ENCODE measurements around the gene ABHD14A.

The ABHD14A gene

GRCh38 chr3:52028572-52028971 is 53.7 kb downstream of the ABHD14A start:
- H2AFZ ChIP-seq (ENCODE audit: low read length): no peak overlapping the region
- no peak for DNase-seq
- no peak overlapping the region for H3K9ac ChIP-seq (ENCODE audit: low read length)
- no peaks in the 10 kb centered on the region for H3K9me2 ChIP-seq (replicated peaks; ENCODE audit: insufficient read depth, low read length)
- TF ChIP-seq CTCF (IDR thresholded peaks at IDR 0.05; ENCODE audit: low read length) (no peak), EZH2phosphoT487 (IDR thresholded peaks at IDR 0.05; ENCODE audit: low read length) (no peak), EZH2 (optimal IDR thresholded peaks at IDR 0.05; ENCODE audit: low read depth, low read length) (no peak)
- no peaks in the 10 kb centered on the region for H3K36me3 ChIP-seq (replicated peaks; ENCODE audit: insufficient read depth, low read length)
- no peak overlapping the region for H3K4me3 ChIP-seq (ENCODE audit: low read length)
- H4K20me1 ChIP-seq (ENCODE audit: insufficient read depth, low read length): no peaks in the 10 kb centered on the region
- H3K4me2 ChIP-seq (ENCODE audit: low read depth, low read length): no peak overlapping the region
- H3K4me1 ChIP-seq (ENCODE audit: low read length): no peaks in the 10 kb centered on the region
- H3K9me3 ChIP-seq (replicated peaks; ENCODE audit: insufficient read depth, low read length): no peaks in the 10 kb centered on the region
- H3K27me3 ChIP-seq (replicated peaks; ENCODE audit: insufficient read depth, low read length): no peaks in the 10 kb centered on the region
- H3K79me2 ChIP-seq (ENCODE audit: low read length): no peaks in the 10 kb centered on the region
- H3F3A ChIP-seq (ENCODE audit: insufficient read depth, low read length): no peaks in the 10 kb centered on the region
- no peak overlapping the region for H3K27ac ChIP-seq (ENCODE audit: low read length)

GRCh38 chr3:52029053-52029452 is 54.2 kb downstream of the ABHD14A start:
- Histone ChIP-seq H3K9me3 (replicated peaks; ENCODE audit: insufficient read depth, low read length) (no peaks in the 10 kb centered on the region), H3K27me3 (replicated peaks; ENCODE audit: insufficient read depth, low read length) (no peaks in the 10 kb centered on the region), H3K27ac (ENCODE audit: low read length) (no peak overlapping the region), H3K4me1 (ENCODE audit: low read length) (no peaks in the 10 kb centered on the region), H2AFZ (ENCODE audit: low read length) (no peak overlapping the region), H3K9me2 (replicated peaks; ENCODE audit: insufficient read depth, low read length) (no peaks in the 10 kb centered on the region), H4K20me1 (ENCODE audit: insufficient read depth, low read length) (no peaks in the 10 kb centered on the region), H3K4me2 (ENCODE audit: low read depth, low read length) (no peak overlapping the region), H3K79me2 (ENCODE audit: low read length) (no peaks in the 10 kb centered on the region), H3F3A (ENCODE audit: insufficient read depth, low read length) (no peaks in the 10 kb centered on the region), H3K9ac (ENCODE audit: low read length) (no peak overlapping the region), H3K4me3 (ENCODE audit: low read length) (no peak overlapping the region), H3K36me3 (replicated peaks; ENCODE audit: insufficient read depth, low read length) (no peaks in the 10 kb centered on the region)
- TF ChIP-seq CTCF (IDR thresholded peaks at IDR 0.05; ENCODE audit: low read length) (no peak), EZH2phosphoT487 (IDR thresholded peaks at IDR 0.05; ENCODE audit: low read length) (no peak), EZH2 (optimal IDR thresholded peaks at IDR 0.05; ENCODE audit: low read depth, low read length) (no peak)
- DNase-seq: no peak

DNA sequence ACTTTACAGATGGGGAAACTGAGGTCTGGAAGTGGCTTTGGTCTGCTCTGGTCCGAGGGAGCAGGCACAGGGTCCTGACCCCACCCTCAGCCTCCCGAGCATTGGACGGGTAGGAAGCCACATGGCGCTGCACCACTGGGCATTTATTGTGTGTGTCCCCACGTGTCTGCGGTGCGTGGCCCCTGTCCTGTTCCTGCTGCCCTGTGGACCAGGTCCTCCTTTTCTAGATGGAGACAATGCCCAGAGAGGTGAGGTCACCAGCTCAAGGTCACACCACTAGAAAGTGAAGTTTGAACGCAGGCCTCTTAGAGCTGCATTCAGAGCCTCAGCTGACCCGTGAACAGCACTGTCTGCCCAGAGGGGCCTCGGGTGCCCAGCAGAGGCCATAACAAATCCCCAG is 54.7 kb downstream of the ABHD14A start:
- no peaks in the 10 kb centered on the region for H4K20me1 ChIP-seq (ENCODE audit: insufficient read depth, low read length)
- H3K79me2 ChIP-seq (ENCODE audit: low read length): no peaks in the 10 kb centered on the region
- no peak for TF ChIP-seq EZH2 (optimal IDR thresholded peaks at IDR 0.05; ENCODE audit: low read depth, low read length)
- no peak for TF ChIP-seq EZH2phosphoT487 (IDR thresholded peaks at IDR 0.05; ENCODE audit: low read length)
- TF ChIP-seq CTCF (IDR thresholded peaks at IDR 0.05; ENCODE audit: low read length): no peak
- no peak overlapping the region for H3K9ac ChIP-seq (ENCODE audit: low read length)
- H3K27ac ChIP-seq (ENCODE audit: low read length): no peak overlapping the region
- H3K4me2 ChIP-seq (ENCODE audit: low read depth, low read length): no peak overlapping the region
- H3K4me3 ChIP-seq (ENCODE audit: low read length): no peak overlapping the region
- H3K4me1 ChIP-seq (ENCODE audit: low read length): no peaks in the 10 kb centered on the region
- H2AFZ ChIP-seq (ENCODE audit: low read length): no peak overlapping the region
- no peaks in the 10 kb centered on the region for H3K27me3 ChIP-seq (replicated peaks; ENCODE audit: insufficient read depth, low read length)
- no peak for DNase-seq
- no peaks in the 10 kb centered on the region for H3K9me2 ChIP-seq (replicated peaks; ENCODE audit: insufficient read depth, low read length)
- no peaks in the 10 kb centered on the region for H3K36me3 ChIP-seq (replicated peaks; ENCODE audit: insufficient read depth, low read length)
- H3F3A ChIP-seq (ENCODE audit: insufficient read depth, low read length): no peaks in the 10 kb centered on the region
- H3K9me3 ChIP-seq (replicated peaks; ENCODE audit: insufficient read depth, low read length): no peaks in the 10 kb centered on the region

Measured in MM.1S (cell line).